Smooth muscle cell (in vitro differentiated cells): ENCODE measurements around the gene GALNS. TPM values are rescaled to one million over a fixed set of nuclear protein-coding genes. Genes with fewer than 3 reads are reported as not detected.
A peak's percentile ranks its signal among the peaks of the same experiment; 100 is the strongest.

ENCODE experiments used
- DNase-seq: peaks from one replicate; lab custom pipeline; 2025; ENCODE audit not compliant: unreplicated experiment; lab: John Stamatoyannopoulos, UW
- H2AFZ ChIP-seq: fragments of 200-600 bp; sonication (generic); 2 replicates; pipeline ENCODE4 v1.6.0; 2016; ENCODE audit warnings: antibody characterized with exemption, low read depth, mild to moderate bottlenecking
- H3F3A ChIP-seq: fragments of 200-600 bp; sonication (generic); 2 replicates; pipeline ENCODE4 v1.6.0; 2017; ENCODE audit warnings: antibody characterized with exemption, low read depth
- H3K27ac ChIP-seq: fragments of 200-600 bp; sonication (generic); 2 replicates; pipeline ENCODE4 v1.5.1; 2016; ENCODE audit warnings: low read depth, mild to moderate bottlenecking
- H3K27me3 ChIP-seq: fragments of 200-600 bp; sonication (generic); 2 replicates; pipeline ENCODE4 v1.6.1; 2016; ENCODE audit warnings: low read depth, mild to moderate bottlenecking
- H3K36me3 ChIP-seq: fragments of 200-600 bp; sonication (generic); 2 replicates; pipeline ENCODE4 v1.5.1; 2016; ENCODE audit warnings: low read depth
- H3K4me1 ChIP-seq: fragments of 200-600 bp; sonication (generic); 2 replicates; pipeline ENCODE4 v1.5.1; 2016; ENCODE audit warnings: low read depth
- H3K4me2 ChIP-seq: fragments of 200-600 bp; sonication (generic); 2 replicates; pipeline ENCODE4 v1.6.0; 2016; ENCODE audit warnings: mild to moderate bottlenecking
- H3K4me3 ChIP-seq: fragments of 200-600 bp; sonication (generic); 2 replicates; pipeline ENCODE4 v1.5.1; 2016; ENCODE audit warnings: mild to moderate bottlenecking
- H3K79me2 ChIP-seq: fragments of 200-600 bp; sonication (generic); 2 replicates; pipeline ENCODE4 v1.6.0; 2016; ENCODE audit warnings: low read depth, mild to moderate bottlenecking
- H3K9ac ChIP-seq: fragments of 200-600 bp; sonication (generic); 2 replicates; pipeline ENCODE4 v1.6.0; 2016; ENCODE audit warnings: low read depth
- H3K9me3 ChIP-seq: fragments of 200-600 bp; sonication (generic); replicated peaks from 2 replicates; pipeline ENCODE4 v1.5.1; 2016; ENCODE audit warnings: low read depth
- H4K20me1 ChIP-seq: fragments of 200-600 bp; sonication (generic); 2 replicates; pipeline ENCODE4 v1.6.0; 2016; ENCODE audit warnings: low read depth
- WGBS: methylation state at CpG from one replicate; pipeline ENCODE4 v1.1.7; 2016; ENCODE audit warnings: low lambda C conversion rate; 5-methylcytosine and 5-hydroxymethylcytosine counted together
- polyA plus RNA-seq: library from polyadenylated mRNA; unstranded; fragments of >200 nt; fragmentation: Nextera tagmentation; extraction: Ambion mirVana; gene quantifications from 2 replicates; pipeline ENCODE4 v1.2.1, GENCODE V29; 2016
- total RNA-seq: library from RNA; depleted of rRNA; stranded (reverse); fragments of >200 nt; gene quantifications from 2 replicates; pipeline ENCODE4 v1.2.3, GENCODE V29; 2014
- TF ChIP-seq, protein P1 (sequence below): fragments of 200-600 bp; sonication (generic); IDR thresholded peaks from 2 replicates; pipeline ENCODE4 v1.5.1; 2017; ENCODE audit warnings: borderline replicate concordance, mild to moderate bottlenecking, antibody characterized with exemption; ENCODE audit not compliant: insufficient read depth, poor library complexity, severe bottlenecking

Gene GALNS
- total and polyA plus RNA-seq, 2 experiments from 2014 or later = 20.8 to 21.3 TPM

DNA sequence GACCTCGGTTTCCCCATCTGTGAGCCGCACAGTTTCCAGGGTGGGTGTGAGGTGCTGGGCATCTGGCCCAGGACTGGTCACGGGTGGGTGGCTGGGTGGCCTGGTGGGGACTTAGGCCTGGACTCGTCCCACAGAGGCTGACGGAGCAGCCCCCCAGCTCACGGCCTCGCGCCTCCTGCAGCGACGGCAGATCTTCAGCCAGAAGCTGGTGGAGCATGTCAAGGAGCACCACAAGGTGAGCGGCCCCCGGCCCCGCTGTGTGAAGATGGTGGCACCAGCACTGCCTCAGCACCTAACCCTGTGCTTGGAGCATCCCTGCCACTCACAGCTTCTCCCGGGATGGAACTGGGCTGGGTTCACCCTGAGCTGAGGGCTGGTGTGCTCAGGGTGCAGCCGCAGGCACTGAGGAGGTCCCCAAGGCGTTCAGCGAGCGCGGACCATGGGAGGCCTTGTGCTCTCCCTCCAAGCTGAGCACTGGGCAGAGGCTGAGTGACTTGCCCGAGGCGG lies 50.8 kb downstream of the GALNS start:
- WGBS = 98% methylated on average over 21 of the region's 21 CpGs
- no peak overlapping the region for H2AFZ ChIP-seq
- H4K20me1 ChIP-seq = peaks cover 6% of the 10 kb centered on the region
- TF ChIP-seq, protein P1, sequence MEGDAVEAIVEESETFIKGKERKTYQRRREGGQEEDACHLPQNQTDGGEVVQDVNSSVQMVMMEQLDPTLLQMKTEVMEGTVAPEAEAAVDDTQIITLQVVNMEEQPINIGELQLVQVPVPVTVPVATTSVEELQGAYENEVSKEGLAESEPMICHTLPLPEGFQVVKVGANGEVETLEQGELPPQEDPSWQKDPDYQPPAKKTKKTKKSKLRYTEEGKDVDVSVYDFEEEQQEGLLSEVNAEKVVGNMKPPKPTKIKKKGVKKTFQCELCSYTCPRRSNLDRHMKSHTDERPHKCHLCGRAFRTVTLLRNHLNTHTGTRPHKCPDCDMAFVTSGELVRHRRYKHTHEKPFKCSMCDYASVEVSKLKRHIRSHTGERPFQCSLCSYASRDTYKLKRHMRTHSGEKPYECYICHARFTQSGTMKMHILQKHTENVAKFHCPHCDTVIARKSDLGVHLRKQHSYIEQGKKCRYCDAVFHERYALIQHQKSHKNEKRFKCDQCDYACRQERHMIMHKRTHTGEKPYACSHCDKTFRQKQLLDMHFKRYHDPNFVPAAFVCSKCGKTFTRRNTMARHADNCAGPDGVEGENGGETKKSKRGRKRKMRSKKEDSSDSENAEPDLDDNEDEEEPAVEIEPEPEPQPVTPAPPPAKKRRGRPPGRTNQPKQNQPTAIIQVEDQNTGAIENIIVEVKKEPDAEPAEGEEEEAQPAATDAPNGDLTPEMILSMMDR = no peak
- H3K36me3 ChIP-seq = no peaks in the 10 kb centered on the region
- H3K27ac ChIP-seq = no peak overlapping the region
- H3K9ac ChIP-seq = no peak overlapping the region
- no peaks in the 10 kb centered on the region for H3K9me3 ChIP-seq
- H3K79me2 ChIP-seq = no peaks in the 10 kb centered on the region
- peaks cover 2% of the 10 kb centered on the region for H3F3A ChIP-seq
- H3K4me2 ChIP-seq = no peak overlapping the region
- no peak overlapping the region for H3K4me3 ChIP-seq
- H3K4me1 ChIP-seq = peaks cover 18% of the 10 kb centered on the region
- no peak for DNase-seq
- no peaks in the 10 kb centered on the region for H3K27me3 ChIP-seq

DNA sequence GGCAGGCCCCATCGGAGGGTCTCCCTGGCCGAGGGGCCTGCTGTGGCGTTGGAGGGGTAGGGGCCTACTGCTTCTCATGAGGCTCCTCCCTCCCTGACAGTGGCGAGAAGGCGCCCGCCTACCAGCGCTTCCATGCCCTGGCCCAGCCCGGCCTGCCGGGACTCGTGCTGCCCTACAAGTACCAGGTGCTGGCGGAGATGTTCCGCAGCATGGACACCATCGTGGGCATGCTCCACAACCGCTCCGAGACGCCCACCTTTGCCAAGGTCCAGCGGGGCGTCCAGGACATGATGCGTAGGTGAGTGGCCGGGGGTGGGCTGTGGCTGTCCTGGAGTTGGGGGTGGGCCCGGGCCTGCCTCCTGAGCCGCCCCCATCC lies 51.4 kb downstream of the GALNS start:
- Histone ChIP-seq H3K79me2 (no peaks in the 10 kb centered on the region), H3K4me3 (no peak overlapping the region), H3K4me2 (no peak overlapping the region), H3K4me1 (peaks cover 12% of the 10 kb centered on the region), H3F3A (peaks cover 2% of the 10 kb centered on the region), H3K9ac (no peak overlapping the region), H3K36me3 (no peaks in the 10 kb centered on the region), H3K9me3 (no peaks in the 10 kb centered on the region), H2AFZ (no peak overlapping the region), H4K20me1 (peaks cover under 1% of the 10 kb centered on the region), H3K27me3 (no peaks in the 10 kb centered on the region), H3K27ac (no peak overlapping the region)
- no peak for DNase-seq
- 96% methylated on average over 21 of the region's 22 CpGs for WGBS
- TF ChIP-seq, protein P1 = no peak

DNA sequence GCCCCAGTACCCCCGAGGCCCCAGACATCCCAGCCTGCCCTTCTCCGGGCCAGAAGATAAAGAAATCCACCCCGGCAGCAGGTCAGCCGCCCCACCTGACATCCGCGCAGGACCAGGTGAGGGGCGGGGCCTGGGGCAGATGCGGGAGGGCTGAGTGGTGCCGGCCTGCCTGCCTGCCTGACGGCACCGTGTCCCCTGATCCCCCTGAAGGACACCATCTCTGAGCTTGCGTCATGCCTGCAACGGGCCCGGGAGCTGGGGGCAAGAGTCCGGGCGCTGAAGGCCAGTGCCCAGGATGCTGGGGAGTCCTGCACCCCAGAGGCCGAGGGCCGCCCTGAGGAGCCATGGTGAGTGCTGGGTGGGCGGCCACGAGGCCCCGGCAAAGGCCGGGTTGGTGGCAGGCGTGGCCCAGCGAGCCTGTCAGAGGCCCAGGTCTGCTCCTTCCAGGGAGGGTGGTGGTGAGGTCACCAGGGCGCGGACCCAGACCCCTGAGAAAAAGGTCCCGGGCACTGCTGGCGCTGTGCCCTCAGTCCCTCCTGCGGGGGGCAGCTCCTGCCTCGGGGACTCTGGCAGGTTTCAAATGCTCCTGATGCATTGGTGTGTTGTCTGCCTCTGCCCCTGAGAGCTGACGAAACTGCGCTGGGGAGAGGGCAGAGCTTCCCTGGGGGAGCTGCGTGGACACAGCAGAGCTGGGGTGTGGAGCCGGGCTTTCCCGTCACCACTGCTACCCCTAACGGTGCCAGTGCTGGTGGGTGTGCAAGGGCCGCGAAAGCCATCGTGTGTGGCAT lies 52.0 kb downstream of the GALNS start:
- Histone ChIP-seq H3F3A (peaks cover 2% of the 10 kb centered on the region), H3K9me3 (no peaks in the 10 kb centered on the region), H3K4me3 (peak overlapping the region; percentile 69), H3K4me1 (peaks cover 10% of the 10 kb centered on the region), H3K9ac (no peak overlapping the region), H3K27ac (no peak overlapping the region), H3K79me2 (no peaks in the 10 kb centered on the region), H4K20me1 (no peaks in the 10 kb centered on the region), H3K4me2 (peak overlapping the region; percentile 88), H2AFZ (no peak overlapping the region), H3K27me3 (no peaks in the 10 kb centered on the region), H3K36me3 (no peaks in the 10 kb centered on the region)
- TF ChIP-seq, protein P1 = no peak
- 50% methylated on average over 39 of the region's 39 CpGs for WGBS
- DNase-seq = no peak
